HG03565 (cell line): Measurements from ENCODE around the gene FCAMR.

Experiments
- ATAC-seq: cut with Tn5 transposase; IDR thresholded peaks from one replicate; pipeline ENCODE4 v1.9.1; 2021; ENCODE audit warnings: mild to moderate bottlenecking, moderate library complexity; ENCODE audit not compliant: unreplicated experiment

Gene FCAMR

GRCh38 chr1:206970446-206970845, at the start of gene FCAMR:
TSS of gene FCAMR (minus strand) at chr1:206970460. CDS start at chr1:206970125, 335 bp downstream.
- ATAC-seq, result no peak

GRCh38 chr1:207019661-207020060, 49.4 kb upstream of the FCAMR start:
- ATAC-seq, result no peak

- no peak for ATAC-seq
Measured at GRCh38 chr1:207019161-207019560, 48.9 kb upstream of the FCAMR start.

- no peak for ATAC-seq
Measured at GRCh38 chr1:207018707-207019106, 48.4 kb upstream of the FCAMR start.

DNA sequence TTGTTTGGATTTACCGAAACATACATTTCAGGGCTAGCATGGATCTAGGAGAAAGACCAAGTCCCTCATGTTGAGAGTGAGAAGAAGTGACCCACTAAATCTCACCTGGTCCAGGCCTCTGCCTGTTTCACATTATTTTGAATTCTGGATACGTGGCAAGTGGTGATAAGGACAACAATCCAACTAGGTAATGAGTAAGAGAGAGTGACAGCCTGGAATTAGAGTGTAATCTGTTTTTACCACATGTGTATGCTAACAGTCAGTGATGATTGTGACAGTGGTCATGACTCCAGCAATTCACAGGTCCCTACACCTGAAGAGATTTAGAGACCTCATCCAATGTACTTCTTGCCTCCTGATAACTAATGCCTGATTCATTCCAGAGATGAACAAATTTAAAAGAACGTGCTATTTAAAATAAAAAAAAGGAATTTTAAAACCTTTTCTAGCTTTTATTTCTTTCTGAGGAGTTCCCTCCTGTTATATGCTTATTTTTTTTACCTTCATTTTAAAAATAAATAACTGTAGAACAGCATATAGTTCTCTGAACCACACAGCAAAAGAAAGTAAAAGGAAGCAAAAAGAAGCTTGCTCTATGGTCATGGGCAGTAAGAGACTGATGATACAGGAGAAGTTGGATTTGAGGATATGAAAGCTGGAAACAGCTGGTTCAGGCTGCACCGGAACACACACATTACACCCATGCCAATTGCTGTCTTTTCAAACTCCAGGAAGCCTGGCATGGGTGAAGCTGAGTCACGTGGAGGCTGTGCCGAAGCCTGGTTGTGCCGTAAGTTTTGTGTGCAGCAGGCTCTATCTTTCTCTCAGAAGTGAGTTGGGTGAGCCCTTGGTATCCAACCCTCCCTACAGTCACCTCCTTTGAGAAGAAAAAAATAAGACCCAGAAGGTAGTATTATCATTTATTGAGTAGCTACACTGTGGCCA, 47.6 kb upstream of the FCAMR start:
- ATAC-seq, result no peak

GRCh38 chr1:207015791-207016190, 45.5 kb upstream of the FCAMR start:
- no peak for ATAC-seq

DNA sequence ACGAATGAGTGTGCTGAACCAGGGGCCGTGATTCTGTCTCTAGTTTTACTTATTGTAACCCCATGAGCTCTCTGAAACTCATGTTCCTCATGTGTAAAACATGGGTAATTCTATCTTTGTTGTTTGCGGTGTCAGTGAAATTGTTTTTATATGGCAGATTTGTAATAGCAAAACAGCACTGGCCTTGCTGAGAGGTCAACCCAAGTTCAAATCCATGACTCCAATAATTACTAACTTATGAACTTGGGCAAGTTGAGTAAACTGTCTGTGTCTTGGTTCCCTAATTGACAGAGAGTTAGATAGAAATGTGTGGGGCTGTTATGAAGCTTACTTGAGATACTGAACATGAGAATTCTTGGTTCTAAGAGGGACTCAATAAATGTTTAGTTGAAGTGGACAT, 44.5 kb upstream of the FCAMR start:
- no peak for ATAC-seq

- ATAC-seq, result no peak
Measured at GRCh38 chr1:207013321-207014085, 43.2 kb upstream of the FCAMR start.

DNA sequence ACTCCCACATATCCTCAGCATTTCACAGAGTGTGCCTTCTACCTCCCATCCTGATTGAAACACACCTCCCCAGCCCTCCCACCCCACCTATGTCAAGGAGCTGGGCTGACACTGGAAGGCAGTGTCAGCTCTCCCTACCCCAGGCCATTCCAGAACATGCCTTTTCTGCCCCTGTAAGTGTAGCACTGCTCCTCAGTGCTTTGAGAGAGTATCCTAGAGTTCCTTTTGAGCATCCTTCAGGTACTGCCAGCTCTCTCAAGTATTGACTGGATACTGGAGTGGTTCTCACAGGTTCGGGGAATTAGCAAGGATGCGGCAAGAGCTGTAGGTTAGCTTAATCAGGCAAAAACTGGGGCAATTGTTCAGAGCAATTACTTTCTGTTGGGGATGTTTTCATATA, 40.5 kb upstream of the FCAMR start:
- ATAC-seq, result no peak

- ATAC-seq, result no peak
Measured at GRCh38 chr1:207009945-207010344, 39.7 kb upstream of the FCAMR start.

DNA sequence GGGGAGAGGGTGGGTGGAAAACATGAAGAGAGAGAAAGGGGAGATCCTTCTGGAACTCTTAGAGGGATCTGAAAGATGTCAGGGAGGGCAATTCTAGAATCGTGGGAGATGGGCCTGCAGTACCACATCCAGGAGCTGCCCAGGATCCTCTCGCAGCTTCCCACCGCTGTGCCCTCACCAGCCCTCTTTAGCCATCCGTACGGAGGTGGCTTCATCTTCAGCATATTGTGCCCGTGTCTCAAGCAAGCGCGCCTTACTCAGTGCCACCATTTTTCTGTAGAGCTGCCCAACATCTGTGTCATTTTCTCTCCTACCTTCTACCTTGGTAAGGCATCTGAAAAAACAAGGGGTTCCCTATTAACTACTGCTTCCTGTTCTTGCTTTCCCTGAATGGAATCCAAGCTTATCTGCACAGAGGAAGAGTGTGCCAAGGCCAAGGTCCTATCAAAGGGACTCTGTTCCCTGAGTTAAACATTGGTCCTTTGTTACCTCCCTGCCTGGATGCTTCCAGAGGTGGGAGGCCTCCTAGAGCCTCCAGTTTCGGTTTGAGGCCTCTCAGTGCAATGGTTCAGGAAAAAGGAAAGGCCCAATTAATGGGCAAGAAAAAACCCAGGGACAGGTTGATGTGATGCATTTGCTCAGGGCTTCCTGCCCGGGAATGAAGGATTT, 39.1 kb upstream of the FCAMR start:
- no peak for ATAC-seq

DNA sequence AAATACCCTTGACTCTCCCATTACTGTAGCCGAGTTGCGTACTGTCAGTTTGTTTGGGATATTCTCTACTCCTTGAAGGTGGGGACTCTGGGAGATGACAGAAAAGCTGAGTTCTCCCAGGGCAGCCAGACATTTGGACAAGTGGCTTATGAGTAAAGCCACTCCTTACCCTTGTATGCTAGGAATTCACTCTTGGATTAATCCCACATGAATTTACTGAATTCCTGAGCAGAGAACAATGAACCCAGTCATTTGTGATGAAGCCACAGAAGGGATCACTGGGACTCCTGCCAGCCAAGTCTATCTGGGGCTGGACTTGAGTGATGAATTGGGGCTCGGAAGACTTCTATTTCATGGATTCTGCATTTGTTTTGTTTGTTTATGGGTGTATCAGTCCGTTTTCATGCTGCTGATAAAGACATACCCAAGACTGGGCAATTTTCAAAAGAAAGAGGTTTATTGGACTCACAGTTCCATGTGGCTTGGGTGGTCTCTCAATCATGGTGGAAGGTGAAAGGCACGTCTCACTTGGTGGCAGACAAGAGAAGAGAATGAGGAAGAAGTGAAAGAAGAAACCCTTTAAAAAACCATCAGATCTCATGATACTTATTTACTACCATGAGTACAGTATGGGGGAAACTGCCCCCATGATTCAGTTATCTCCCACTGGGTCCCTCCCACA, 37.2 kb upstream of the FCAMR start:
- no peak for ATAC-seq

DNA sequence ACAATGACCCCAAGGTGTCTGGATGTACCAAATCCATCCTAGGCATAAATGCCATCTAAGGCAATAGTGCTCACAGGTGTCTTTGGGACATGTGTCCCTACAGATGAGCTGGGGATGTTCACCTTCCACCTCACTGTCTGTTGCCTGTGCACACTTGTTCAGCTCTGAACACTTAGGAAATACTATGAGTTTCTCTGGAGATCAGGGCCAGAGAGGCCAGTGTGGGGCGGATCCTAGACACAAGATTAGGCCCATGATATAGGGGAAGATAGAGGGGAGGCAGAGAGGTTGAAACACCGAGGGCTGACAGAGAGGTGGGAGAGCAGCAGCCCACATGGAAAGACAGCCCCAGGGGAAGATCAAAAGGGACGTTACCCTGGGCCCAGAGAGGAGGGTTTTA, 36.7 kb upstream of the FCAMR start:
- ATAC-seq, result no peak

- ATAC-seq, result no peak
Measured at GRCh38 chr1:207006083-207006482, 35.8 kb upstream of the FCAMR start.

- no peak for ATAC-seq
Measured at GRCh38 chr1:207004931-207005830, 34.9 kb upstream of the FCAMR start.

GRCh38 chr1:207003210-207003609, 33.0 kb upstream of the FCAMR start:
- no peak for ATAC-seq

- no peak for ATAC-seq
Measured at GRCh38 chr1:207002724-207003146, 32.5 kb upstream of the FCAMR start.

DNA sequence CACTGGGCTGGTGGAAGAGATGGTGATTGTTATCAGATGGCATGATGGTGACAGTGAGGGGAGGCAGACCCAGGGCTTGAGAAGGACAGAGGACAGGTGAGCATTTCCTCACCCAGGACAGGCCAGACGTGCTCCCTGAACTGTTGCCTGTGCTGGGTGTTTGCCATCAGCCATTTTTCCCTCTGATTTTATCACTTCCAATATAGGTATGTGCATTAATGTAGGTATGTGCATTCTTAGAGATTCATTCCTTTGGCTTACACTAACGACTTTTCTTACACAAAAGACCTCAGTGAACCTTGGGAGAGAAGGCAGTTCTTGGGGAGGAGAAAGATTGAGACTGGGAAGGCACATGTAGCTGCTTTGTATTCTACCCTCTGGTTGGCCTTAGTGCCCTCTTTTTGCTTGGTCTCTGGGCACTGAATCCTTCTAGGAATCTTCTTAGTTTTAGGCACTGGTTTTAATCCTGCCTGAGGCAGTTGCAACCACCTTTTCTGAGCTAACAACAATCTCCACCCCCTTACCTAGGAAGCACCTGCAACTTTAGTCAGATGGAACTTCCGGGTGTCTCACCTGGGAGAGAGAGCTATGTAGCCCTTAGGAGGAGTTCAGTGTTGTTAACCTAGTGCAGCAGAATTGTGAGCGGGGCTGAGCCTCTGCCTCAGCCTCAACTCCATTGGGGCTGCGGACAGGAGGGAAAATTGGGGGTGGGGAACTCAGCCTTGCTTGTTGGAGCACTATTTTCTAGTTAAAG, 31.4 kb upstream of the FCAMR start:
- no peak for ATAC-seq

DNA sequence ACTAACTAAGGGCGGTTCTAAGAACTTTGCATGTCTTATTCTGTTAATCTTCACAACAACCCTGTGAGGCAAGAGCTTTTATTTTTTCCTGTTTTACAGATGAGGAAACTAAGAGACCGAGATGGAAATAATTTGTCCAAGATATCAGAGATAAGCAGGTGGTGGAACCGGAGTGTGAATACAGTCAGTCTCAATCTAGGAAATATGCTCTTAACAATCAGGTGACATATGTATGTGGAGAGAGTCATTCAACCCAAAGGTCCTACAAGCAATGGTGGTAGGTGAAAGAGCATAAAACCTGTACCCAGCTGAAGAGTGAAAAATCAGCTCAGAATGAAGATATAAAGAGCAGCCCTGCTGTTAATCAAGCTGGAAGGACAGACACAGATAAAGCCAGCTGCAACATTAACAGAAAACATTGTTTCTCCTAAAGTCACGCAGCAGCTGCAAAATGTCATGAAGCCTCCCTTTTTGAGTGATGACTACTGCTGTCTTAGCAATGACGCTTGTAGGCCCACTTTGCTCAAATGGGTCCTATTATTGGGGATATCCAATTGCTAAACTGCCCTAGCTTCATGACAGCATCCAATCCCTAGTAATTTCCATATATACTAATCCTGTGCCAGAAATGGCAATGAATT, 30.5 kb upstream of the FCAMR start:
- ATAC-seq, result no peak
